Measurements from ENCODE around the gene ST3GAL4.
"Not testable (repeated sequence)": the region's sequence is repeated elsewhere in the genome, so short reads cannot be mapped to it uniquely, and the experiment has no call there.

ST3GAL4 gene

GRCh38 chr11:126366064-126366822 lies 10.8 kb downstream of the ST3GAL4 start:
- no peak for DNase-seq

- not testable (repeated sequence) for DNase-seq
Observed at GRCh38 chr11:126366823-126367654, 11.6 kb downstream of the ST3GAL4 start.

- not testable (repeated sequence) for DNase-seq
Observed at GRCh38 chr11:126367806-126368205, 12.3 kb downstream of the ST3GAL4 start.

- not testable (repeated sequence) for DNase-seq
Observed at GRCh38 chr11:126368336-126369119, 13.0 kb downstream of the ST3GAL4 start.

- DNase-seq, result no peak
Observed at GRCh38 chr11:126370016-126370415, 14.5 kb downstream of the ST3GAL4 start.

GRCh38 chr11:126371595-126371994 lies 16.1 kb downstream of the ST3GAL4 start:
- DNase-seq, result no peak

GRCh38 chr11:126373389-126374066 lies 18.0 kb downstream of the ST3GAL4 start:
- not testable (repeated sequence) for DNase-seq

- DNase-seq, result not testable (repeated sequence)
Observed at GRCh38 chr11:126374562-126375300, 19.2 kb downstream of the ST3GAL4 start.

GRCh38 chr11:126375726-126376125 lies 20.2 kb downstream of the ST3GAL4 start:
- DNase-seq, result no peak

GRCh38 chr11:126378763-126379162 lies 23.3 kb downstream of the ST3GAL4 start:
- no peak for DNase-seq

- no peak for DNase-seq
Observed at GRCh38 chr11:126380909-126381308, 25.4 kb downstream of the ST3GAL4 start.

GRCh38 chr11:126381960-126382359 lies 26.5 kb downstream of the ST3GAL4 start:
- DNase-seq, result not testable (repeated sequence)

GRCh38 chr11:126382641-126383040 lies 27.2 kb downstream of the ST3GAL4 start:
- not testable (repeated sequence) for DNase-seq

GRCh38 chr11:126383339-126384335 lies 28.2 kb downstream of the ST3GAL4 start:
- DNase-seq, result no peak

- DNase-seq, result no peak
Observed at GRCh38 chr11:126384449-126385070, 29.1 kb downstream of the ST3GAL4 start.

GRCh38 chr11:126385991-126386728 lies 30.7 kb downstream of the ST3GAL4 start:
- DNase-seq, result no peak

GRCh38 chr11:126386729-126387071 lies 31.2 kb downstream of the ST3GAL4 start:
- not testable (repeated sequence) for DNase-seq

- DNase-seq, result no peak
Observed at GRCh38 chr11:126387857-126388256, 32.4 kb downstream of the ST3GAL4 start.

- no peak for DNase-seq
Observed at GRCh38 chr11:126390272-126390867, 34.9 kb downstream of the ST3GAL4 start.
